Measurements from ENCODE around the gene HMCN1.
A peak's percentile ranks its signal among the peaks of the same experiment; 100 is the strongest.
"Not testable (repeated sequence)": the region's sequence is repeated elsewhere in the genome, so short reads cannot be mapped to it uniquely, and the experiment has no call there.

The HMCN1 gene

DNA sequence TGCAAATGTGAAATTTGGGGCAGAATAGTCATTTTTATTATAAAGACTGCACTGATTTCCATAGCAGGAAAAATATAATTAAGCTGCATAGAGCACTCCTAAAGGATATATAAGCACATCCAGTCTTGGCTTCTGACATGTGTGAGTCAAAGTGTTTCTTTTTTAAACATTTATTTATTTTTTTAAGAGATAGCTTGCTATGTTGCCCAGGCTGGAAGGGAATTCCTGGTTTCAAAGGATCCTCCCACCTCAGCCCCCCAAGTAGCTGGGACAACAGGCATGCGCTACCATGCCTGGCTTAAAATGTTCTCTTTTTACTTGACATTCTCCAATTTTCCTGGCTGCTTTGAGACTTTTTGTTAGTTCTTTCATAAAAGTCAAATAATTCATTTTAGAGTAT lies 126.1 kb downstream of the HMCN1 start:
- peak; percentile 46 for DNase-seq

DNA sequence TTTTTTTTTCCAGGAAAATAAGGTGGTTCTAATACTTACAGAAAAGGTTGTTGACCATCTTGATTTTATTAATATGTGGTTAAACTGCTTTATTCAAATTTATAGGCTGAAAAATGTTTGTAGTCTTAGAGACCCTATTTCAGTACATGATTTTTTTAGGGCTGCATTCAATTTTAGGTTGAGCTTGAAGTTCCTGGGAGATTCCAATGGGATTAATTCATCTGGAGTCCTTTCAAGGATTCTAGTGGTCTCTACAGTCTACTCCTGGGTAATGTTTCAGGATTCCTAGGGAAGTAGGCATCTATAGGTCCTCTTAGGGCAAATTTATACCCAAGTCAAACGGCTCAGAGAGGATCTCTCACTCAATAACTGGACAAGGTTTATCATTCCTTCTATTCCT lies 126.7 kb downstream of the HMCN1 start:
- peak; percentile 39 for DNase-seq

DNA sequence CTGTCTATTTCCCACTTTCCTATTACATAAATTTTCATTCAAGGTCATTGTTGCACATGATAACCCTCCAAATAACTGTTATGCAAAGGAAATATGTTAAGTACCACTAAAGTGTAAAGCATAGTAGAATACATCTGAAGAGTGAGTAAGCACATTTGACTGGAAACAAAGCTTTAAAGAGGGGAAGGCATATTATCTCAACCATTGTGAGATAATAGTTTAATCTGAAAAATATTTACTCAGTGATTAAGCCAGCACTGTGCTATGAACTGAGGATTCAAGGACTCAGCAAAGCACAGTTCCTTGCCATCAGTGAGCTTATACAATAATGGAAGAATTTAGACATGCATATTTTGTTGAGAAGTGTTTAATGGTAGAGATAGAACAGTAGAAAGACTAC lies 127.4 kb downstream of the HMCN1 start:
- DNase-seq, result peak; percentile 17

DNA sequence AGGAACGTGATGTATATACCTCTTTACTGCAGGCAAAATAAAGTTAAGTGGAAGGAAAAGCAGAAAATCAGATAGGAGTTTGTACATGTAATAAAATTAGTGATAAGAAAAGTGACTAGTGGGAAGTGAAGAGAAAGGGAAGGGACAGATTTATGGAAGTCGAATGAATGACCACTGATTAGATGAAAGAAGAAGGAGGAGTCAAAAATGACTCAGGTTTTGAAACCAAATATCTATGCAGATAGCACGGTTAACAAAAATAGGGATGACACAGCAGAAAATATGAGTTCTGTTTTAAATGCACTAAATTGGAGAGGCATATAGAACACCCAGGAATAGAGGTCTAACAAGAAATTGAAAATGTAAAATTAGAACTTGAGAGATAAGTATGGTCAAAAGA lies 128.0 kb downstream of the HMCN1 start:
- DNase-seq, result peak; percentile 19

DNA sequence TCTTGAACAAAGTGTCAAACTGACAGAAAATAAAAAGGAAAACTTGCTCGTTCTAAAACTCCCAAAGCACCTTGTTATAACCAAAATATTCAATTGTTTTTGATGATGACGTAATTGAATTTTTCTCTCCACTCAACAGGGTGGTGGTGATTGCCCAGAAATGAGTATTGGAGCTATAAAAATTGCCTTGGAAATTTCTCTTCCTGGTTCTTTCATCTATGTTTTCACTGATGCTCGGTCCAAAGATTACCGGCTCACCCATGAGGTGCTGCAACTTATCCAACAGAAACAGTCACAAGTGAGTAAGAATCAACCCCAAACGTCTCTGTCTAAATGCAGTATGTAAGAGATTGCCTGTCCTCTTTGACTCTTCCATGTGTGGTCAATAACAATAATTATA lies 130.1 kb downstream of the HMCN1 start:
- DNase-seq, result no peak

DNA sequence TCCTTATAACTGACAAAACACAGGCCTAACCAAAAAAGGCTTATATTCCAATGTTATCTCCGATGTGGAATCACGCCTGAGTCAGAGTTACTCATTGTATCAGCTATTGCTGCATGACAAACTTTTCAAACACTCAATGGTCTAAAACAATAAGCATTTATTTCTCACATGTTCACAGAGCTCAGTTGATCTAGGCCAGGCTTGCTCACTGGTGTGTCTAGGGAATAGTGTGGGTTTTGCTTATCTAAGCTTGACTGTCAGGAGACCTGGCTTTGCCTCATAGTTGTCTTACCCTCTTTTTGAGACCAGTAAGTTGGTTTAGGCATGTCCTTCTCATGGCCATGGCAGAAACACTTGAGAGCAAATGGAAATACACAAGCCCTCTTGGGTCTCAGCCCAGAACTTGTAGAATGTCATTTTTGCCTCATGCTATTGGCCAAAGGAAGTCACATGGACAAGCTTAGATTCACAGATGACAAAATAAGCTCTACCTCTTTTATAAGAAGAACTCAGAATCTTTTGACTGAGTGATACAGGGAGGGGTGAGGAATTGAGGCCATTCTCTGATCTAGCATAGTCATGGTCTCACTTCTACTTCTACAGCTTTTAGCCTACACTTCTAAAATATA lies 130.8 kb downstream of the HMCN1 start:
- peak; percentile 85 for DNase-seq

DNA sequence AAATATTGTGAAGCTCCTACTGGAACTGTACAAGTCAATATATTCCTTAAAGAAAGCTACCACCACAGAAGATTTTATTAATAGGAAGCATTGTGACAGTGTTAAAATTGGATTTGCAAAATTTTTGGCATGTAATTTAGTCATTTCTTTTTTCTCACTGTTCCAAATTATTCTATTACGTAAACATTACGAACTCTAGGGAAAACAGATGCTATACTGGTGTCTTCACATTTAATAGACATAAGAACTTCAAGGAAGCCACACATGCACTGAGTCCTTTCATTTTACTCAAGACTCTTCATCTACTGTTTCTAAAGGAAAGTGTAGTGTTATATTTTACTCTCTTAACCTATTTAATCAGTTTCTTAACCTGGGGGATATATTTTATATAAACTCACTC lies 135.4 kb downstream of the HMCN1 start:
- DNase-seq, result no peak

DNA sequence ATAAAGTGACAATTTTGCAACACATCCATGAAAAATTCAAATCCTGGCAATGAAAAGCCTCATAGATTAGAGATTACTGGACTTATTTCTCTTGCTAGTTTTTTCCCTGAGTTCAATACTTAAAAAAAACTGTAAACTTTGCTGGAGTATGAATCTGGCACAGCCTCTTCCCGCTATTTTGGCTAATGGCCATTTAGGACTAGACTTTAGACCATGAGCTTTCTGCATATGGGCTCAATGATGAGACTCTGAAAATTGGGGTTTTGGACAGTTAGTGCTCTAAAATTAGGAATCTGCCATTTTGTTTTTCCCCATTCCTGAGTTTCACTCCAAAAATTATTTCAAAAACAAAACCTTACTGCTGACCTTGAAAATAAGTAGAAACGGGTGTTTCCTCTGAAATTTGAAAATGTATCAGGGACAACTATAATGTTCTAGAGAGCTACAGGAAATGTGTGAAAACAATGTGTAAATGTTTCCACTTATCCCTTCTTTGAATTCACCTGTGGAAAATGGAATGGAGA lies 137.5 kb downstream of the HMCN1 start:
- DNase-seq, result no peak

DNA sequence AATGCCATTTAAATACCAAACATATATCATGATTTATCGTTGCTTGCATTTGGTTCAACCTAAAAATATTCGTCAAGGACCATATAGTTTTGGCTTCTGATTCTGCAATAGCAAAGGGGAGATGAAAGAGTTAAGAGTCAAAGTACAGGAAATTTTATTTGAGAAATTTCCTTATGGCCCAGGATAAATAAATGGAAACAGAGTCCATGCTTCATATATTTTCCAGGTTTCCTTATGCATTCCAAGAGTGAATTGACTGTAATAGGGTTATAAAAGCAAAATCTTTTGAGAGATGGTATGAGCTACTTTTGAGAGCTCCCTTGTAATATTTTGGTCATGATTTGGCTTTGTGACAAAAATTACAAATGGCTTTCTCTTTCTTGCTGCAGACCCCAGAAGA lies 140.1 kb downstream of the HMCN1 start:
- no peak for DNase-seq

DNA sequence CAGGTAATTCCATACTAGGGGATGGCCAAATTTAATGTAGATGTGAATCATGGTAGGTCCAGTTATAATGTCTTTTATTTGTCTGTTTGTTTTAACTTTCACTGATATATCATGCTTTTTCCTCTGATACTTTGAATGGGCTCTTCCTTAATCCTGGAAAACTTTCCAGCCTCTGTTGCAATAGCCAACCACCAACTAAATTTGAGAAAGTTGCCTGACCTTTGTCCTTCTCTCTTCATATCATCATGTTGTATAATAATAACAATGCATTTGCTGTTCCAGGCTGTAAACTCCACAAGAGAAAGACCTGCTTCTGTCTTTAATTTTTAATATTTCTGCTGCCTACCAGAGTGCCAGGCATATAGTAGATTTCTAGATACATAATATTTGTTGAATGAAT lies 146.1 kb downstream of the HMCN1 start:
- DNase-seq, result no peak

DNA sequence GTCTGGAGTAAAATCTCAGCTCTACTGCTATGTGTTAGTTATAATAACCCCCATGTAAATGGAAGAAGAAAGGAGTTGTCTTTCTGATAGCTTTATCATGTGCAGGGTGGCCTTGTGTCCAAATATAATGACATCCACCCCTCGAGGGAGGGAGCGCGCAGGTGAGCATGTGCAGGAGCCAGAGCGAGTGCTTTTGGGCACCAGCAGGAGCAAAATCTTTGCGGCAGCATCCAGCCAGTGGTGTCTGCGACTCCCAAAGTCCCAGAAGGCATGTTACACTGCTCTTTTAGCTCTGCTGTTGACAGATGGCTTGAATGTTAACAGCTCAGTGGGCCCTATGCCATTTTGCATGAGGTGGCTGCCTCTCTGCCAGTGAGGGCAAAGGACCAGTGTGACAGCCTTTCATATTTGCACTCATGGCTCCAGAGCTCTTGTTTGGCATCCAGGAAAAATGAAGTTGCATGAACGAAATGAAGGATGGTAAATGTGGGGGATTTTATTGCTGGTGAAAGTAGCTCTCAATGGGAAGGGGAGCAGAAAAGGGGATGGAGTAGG lies 146.7 kb downstream of the HMCN1 start:
- DNase-seq, result no peak

DNA sequence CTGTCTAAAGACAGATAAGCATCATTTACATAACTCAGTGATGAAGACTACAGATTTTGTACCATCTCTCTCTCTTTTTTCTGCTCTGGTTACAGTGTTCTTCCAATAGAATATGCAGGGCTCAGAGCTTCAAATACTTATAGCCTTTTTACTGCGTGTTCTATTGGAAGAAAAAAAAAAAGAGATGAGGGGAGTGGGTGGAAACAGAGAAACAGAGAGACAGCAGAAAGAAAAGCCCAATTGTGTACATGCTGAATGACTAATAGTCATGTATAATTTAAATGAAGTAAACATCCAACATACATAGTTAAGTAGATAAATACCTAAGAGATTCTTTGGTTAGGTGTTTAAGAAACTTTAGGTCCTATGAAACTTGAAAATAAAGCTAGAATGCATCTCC lies 151.9 kb downstream of the HMCN1 start:
- DNase-seq, result no peak

DNA sequence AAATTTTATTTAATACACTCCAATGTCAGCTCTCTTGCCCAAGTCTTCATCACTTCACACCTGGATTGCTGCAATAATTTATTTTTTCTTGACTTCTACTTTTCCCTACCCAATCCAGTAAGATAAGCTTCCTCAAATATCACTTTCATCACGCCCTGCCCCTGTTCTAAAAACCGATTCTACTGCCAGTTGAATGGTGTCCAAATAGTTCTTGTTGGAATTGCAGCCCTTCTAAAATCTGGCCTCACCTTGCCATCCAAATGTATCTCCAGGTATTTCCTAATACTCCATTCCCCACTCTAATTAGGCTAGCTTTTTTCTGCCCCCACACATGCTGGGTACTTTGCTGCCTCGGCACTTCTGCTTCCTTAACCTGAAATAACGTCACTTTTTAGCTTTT lies 152.5 kb downstream of the HMCN1 start:
- no peak for DNase-seq

DNA sequence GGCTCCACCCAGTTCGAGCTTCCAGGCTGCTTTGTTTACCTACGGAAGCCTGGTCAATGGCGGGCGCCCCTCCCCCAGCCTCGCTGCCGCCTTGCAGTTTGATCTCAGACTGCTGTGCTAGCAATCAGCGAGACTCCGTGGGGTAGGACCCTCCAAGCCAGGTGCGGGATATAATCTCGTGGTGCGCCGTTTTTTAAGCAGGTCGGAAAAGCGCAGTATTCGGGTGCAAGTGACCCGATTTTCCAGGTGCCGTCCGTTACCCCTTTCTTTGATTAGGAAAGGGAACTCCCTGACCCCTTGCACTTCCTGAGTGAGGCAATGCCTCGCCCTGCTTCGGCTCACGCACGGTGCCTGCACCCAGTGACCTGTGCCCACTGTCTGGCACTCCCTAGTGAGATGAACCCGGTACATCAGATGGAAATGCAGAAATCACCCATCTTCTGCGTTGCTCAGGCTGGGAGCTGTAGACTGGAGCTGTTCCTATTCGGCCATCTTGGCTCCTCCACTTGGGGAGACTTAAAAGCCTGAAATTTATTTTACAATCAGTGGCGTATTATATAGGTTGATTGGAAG lies 158.7 kb downstream of the HMCN1 start:
- DNase-seq, result not testable (repeated sequence)

DNA sequence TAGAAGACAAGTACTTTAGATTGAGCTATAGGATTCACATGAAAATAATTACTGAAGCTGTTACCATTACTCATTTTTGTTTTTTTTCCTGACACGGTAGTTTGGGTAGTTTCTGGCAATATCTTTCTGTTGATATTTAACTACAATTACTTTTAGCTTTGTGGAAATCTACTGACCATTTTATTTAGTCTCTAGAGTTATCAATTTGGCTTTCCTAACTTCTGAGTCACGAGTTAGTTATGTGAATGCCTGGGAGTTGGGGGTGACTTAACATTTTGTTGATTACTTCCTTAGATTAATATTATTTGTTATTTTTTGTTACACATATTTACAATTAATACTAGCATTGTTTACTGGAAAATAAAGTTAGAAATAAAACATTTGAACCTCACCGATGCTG lies 160.6 kb downstream of the HMCN1 start:
- peak; percentile 41 for DNase-seq

DNA sequence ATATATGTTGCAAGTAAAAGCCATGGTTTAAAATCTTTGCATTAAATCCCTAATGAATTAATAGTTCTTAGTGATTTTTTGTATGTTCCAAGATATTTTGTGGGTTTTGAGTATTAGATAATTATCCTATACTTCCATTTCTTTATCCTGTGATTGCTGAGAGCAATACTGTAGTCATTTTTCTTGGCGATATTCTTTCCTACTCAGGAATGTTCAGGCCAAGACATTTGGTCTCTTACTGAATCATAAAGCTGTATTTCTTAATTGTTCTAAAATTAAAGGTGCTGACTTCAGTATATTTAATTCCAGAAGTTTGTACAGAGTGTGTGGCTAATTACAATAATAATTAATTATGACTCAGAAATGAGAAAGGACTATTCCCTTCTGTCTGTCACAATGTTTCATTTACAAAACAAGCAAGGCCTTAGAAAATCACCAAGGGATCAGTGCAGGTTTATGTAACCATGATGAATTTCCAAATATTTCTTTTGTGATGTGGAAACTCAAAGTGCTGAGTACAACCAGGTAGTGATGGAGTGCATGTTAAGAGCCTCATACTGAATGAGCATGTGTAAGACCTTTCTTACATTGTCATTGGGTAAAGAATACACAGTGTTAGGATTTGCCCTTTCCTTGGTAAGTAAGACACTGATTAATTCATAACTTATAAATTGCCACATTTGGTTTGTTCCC lies 161.2 kb downstream of the HMCN1 start:
- DNase-seq, result no peak

DNA sequence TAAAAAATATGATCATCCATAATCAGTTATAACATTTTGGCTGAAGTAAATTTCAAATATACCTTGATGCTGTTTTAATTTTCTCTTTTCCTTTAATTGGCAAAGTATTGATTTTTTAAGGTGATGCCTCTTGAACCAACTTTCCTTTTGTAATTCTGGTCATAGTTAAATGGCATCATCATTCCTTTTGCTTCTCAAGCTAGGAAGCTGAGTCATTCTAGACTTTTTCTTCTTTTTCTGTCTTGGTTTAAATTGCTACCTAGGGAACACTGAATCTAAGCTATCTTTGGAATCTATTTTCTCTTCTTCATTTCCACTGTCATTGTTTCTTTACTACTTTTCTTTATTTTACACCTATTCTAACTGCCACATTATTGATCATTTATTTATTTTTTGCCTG lies 162.7 kb downstream of the HMCN1 start:
- DNase-seq, result no peak

DNA sequence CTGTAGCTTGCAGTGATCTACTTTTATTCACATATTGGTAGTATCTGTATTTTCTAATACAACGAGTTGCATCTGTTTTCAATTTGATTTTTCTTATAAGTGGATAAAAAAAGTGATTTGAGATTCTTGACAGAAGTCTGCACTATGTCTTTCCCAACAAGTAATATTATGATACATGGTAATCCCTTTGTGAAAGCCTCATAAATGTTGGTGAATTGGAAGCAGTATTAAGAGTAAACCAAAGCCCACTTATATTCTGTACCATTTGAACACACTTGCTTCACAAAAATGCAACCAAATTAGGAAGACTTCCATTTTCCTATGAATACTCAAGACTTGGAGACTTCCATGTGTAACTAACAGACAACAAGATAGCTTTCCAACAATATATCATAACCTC lies 172.0 kb downstream of the HMCN1 start:
- no peak for DNase-seq

DNA sequence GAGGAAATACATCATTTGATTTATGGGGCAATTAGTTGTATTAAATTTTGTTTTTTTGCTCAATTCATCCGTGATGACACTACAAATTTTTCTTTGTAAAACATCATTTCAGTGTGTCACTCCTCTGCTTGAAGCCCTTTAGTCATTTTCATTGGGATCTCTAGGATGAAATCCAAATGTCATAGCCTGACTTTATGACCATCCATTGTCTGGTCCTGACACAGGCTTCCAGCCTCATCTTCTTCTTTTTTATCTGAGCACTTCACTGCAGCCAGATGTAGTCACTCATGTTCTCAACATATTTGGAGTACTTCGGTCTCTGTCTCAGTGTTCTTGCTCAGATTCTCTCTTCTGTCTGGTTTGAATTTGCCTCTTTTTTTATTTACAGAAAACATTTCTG lies 173.1 kb downstream of the HMCN1 start:
- no peak for DNase-seq

DNA sequence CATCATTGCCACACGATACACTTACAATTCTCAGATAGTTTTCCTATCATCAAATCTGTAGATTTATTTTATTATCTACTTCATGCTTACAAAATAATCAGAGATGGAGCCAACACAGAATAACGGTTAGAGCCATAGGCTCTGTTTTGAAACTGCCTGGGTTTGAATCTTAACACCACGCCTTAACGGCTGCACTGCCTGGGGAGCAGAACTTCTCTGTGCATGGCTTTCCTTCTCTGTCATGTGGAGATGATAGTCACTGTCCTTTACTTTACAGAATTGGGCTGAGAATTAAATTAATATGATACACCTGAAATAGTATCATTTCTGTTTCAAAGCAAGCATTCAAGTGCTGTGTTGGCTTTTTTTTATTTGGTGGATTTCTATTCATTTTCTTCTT lies 177.8 kb downstream of the HMCN1 start:
- no peak for DNase-seq

DNA sequence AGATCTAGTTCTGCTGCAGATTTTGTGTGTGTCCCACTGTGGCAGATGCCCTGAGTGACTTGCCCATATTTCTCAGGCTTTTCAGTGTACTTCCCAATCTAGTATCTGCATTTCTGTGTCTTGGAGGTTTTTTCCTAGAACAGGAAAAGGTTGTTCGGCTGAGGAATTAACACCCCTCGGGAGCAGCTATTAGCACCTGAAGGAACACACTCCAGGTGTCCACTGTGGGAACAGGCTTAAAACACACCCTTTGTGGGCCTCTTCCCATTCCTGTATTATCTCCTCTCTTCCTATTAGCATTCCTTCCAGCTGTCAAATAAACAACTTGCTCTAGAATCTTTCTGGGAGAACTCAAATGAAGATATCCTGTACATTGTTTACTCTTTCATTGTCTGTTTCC lies 178.3 kb downstream of the HMCN1 start:
- no peak for DNase-seq

DNA sequence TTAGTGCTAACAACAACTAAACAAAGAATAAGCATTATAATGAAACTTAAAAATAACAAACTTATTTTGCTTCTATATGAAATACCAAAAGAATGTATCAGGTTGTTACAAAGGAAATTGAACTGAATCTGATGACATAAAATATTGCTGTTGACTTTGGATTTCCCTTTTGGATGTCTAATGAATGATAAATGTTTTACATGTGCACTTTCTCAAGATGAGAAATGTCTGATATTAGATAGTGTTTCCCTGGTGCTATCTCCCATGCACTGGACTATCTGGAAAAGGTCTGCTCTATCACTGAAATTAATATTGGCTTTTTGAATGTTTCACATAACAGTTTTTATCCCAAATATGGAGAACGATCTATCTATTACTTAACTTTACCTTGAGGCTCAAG lies 179.9 kb downstream of the HMCN1 start:
- DNase-seq, result no peak

DNA sequence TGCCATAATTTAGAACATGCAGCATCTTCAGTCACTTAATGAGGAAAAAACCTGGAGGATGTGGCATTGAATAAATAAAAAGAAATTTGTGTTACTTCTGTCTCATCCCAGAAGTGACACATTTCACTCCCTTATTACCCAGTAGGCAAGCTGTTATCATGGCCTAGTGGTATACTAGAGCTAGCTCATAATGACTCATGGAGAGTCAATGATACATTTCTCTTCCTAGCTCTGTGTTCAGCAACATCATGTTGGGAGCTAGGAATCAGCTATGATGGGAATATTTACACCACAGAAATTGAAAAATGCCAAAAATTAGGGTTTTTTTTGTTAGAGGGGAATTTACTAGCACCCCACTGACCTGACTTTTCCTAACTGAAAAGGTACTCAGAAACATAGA lies 182.7 kb downstream of the HMCN1 start:
- no peak for DNase-seq

DNA sequence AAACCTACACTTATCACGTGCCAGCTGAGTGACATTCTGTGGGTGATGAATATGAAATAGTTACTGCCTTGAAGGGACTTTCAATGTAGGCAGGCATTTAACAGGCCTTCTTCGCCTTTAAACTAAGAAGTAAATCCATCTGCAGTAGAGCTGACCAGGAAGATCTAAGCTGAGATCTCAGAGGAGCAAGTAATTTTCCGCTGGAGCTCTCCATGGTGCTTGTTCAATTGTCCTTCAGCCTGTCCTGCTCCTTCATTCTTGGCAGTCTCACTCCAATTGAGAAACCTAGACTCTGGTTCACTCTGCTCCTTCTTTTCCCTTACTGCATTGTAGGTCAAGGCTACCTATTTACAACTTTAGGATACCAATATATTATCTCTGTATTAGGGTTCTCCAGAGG lies 183.5 kb downstream of the HMCN1 start:
- peak; percentile 18 for DNase-seq
